GM23338 (cell line): ENCODE results near the gene PTPRE. TPM values are rescaled to one million over a fixed set of nuclear protein-coding genes. Genes with fewer than 3 reads are reported as not detected.

Source experiments
- ATAC-seq: fragments of 200-7000 bp; cut with Tn5 transposase; 3 replicates; pipeline ENCODE4 v1.9.1; 2020
- DNase-seq: peaks from one replicate; pipeline ENCODE4 v3.0.0-alpha.2; 2015; ENCODE audit warnings: low spot score
- H2AFZ ChIP-seq: fragments of 200-600 bp; sonication (generic); 2 replicates; pipeline ENCODE4 v1.8.0; 2016; ENCODE audit warnings: antibody characterized with exemption, mild to moderate bottlenecking, moderate library complexity
- H3F3A ChIP-seq: fragments of 200-600 bp; sonication (generic); replicated peaks from 2 replicates; pipeline ENCODE4 v1.8.0; 2017; ENCODE audit warnings: antibody characterized with exemption, mixed run types, low read depth
- H3K27ac ChIP-seq: fragments of 200-600 bp; sonication (generic); 2 replicates; pipeline ENCODE4 v1.6.1; 2016; ENCODE audit warnings: low read depth
- H3K27me3 ChIP-seq: fragments of 200-600 bp; sonication (generic); 2 replicates; pipeline ENCODE4 v1.8.0; 2016; ENCODE audit warnings: mild to moderate bottlenecking, mixed run types, moderate library complexity; ENCODE audit not compliant: insufficient read depth
- H3K36me3 ChIP-seq: fragments of 200-600 bp; sonication (generic); 2 replicates; pipeline ENCODE4 v1.8.0; 2016; ENCODE audit warnings: mild to moderate bottlenecking; ENCODE audit not compliant: insufficient read depth
- H3K4me1 ChIP-seq: fragments of 200-600 bp; sonication (generic); 2 replicates; pipeline ENCODE4 v1.8.0; 2016; ENCODE audit warnings: mild to moderate bottlenecking, moderate library complexity; ENCODE audit not compliant: insufficient read depth
- H3K4me2 ChIP-seq: fragments of 200-600 bp; sonication (generic); 2 replicates; pipeline ENCODE4 v1.7.1; 2017; ENCODE audit warnings: mixed run types
- H3K4me3 ChIP-seq: fragments of 200-600 bp; sonication (generic); 2 replicates; pipeline ENCODE4 v1.6.1; 2016; ENCODE audit warnings: mixed run types
- H3K79me2 ChIP-seq: fragments of 200-600 bp; sonication (generic); replicated peaks from 2 replicates; pipeline ENCODE4 v1.8.0; 2017; ENCODE audit warnings: mild to moderate bottlenecking; ENCODE audit not compliant: insufficient read depth
- H3K9me2 ChIP-seq: fragments of 200-600 bp; sonication (generic); 2 replicates; pipeline ENCODE4 v1.8.0; 2017; ENCODE audit not compliant: insufficient read depth
- H4K20me1 ChIP-seq: fragments of 200-600 bp; sonication (generic); replicated peaks from 2 replicates; pipeline ENCODE4 v1.8.0; 2017; ENCODE audit warnings: mild to moderate bottlenecking; ENCODE audit not compliant: insufficient read depth
- H3K27ac Mint-ChIP-seq: 2 replicates; pipeline ENCODE4 v1.8.0; 2020; ENCODE audit warnings: inconsistent platforms, mild to moderate bottlenecking, moderate library complexity, mixed read lengths
- H3K27me3 Mint-ChIP-seq: 3 replicates; pipeline ENCODE4 v1.8.0; 2022; ENCODE audit warnings: low read depth, mild to moderate bottlenecking, moderate library complexity, mixed read lengths, inconsistent platforms; ENCODE audit not compliant: insufficient read depth, poor library complexity
- H3K36me3 Mint-ChIP-seq: 3 replicates; pipeline ENCODE4 v1.8.0; 2021; ENCODE audit warnings: low read depth, mild to moderate bottlenecking, inconsistent platforms, moderate library complexity, mixed read lengths
- H3K4me1 Mint-ChIP-seq: 3 replicates; pipeline ENCODE4 v1.8.0; 2020; ENCODE audit warnings: mild to moderate bottlenecking, inconsistent platforms, mixed read lengths
- H3K4me3 Mint-ChIP-seq: 3 replicates; pipeline ENCODE4 v1.8.0; 2021; ENCODE audit warnings: moderate library complexity, mild to moderate bottlenecking, inconsistent platforms, mixed read lengths
- H3K9me3 Mint-ChIP-seq: 3 replicates; pipeline ENCODE4 v1.8.0; 2020; ENCODE audit warnings: moderate library complexity, mild to moderate bottlenecking, inconsistent platforms, mixed read lengths
- CREB1 ChIP-seq: fragments of 250-450 bp; sonication (Bioruptor Pico); IDR thresholded peaks from 2 replicates; pipeline ENCODE4 v1.5.0; 2020; ENCODE audit warnings: low read depth, mild to moderate bottlenecking, moderate library complexity
- EZH2 ChIP-seq: fragments of 200-600 bp; sonication (generic); IDR thresholded peaks from one replicate; pipeline ENCODE4 v1.8.0; 2017; ENCODE audit warnings: antibody characterized with exemption, mild to moderate bottlenecking, low read depth; ENCODE audit not compliant: unreplicated experiment
- EZH2phosphoT487 ChIP-seq: fragments of 200-600 bp; sonication (generic); IDR thresholded peaks from one replicate; pipeline ENCODE4 v1.8.1; 2018; ENCODE audit warnings: antibody characterized with exemption; ENCODE audit not compliant: unreplicated experiment
- JUNB ChIP-seq: IDR thresholded peaks from one replicate; pipeline ENCODE4 v1.6.1; 2016; ENCODE audit warnings: antibody characterized with exemption; ENCODE audit not compliant: unreplicated experiment
- NANOG ChIP-seq: IDR thresholded peaks from 2 replicates; pipeline ENCODE4 v1.6.1; 2016; ENCODE audit warnings: antibody characterized with exemption, borderline replicate concordance
- POLR2AphosphoS5 ChIP-seq: IDR thresholded peaks from 2 replicates; pipeline ENCODE4 v1.6.1; 2016; ENCODE audit warnings: antibody characterized with exemption, low read depth
- STAT1 ChIP-seq: IDR thresholded peaks from one replicate; pipeline ENCODE4 v1.6.1; 2016; ENCODE audit warnings: antibody characterized with exemption; ENCODE audit not compliant: unreplicated experiment
- ZNF114 ChIP-seq: fragments of 250-450 bp; sonication (Bioruptor Pico); IDR thresholded peaks from 2 replicates; pipeline ENCODE4 v1.5.0; 2020; ENCODE audit warnings: mild to moderate bottlenecking, moderate library complexity
- ZNF331 ChIP-seq: fragments of 250-450 bp; sonication (Bioruptor Pico); IDR thresholded peaks from 2 replicates; pipeline ENCODE4 v1.5.0; 2020; ENCODE audit warnings: low read depth, mild to moderate bottlenecking, moderate library complexity
- polyA plus RNA-seq: library from polyadenylated mRNA; unstranded; fragments of >200 nt; fragmentation: Nextera tagmentation; extraction: Ambion mirVana; gene quantifications from 2 replicates; pipeline ENCODE4 v1.2.1, GENCODE V29; 2016
- total RNA-seq: library from RNA; depleted of rRNA; stranded (reverse); fragments of >200 nt; shearing (Covaris generic); gene quantifications from 2 replicates; pipeline ENCODE4 v1.2.3, GENCODE V29; 2014
- TF ChIP-seq, protein P1 (sequence below): fragments of 250-450 bp; sonication (Bioruptor Pico); IDR thresholded peaks from 2 replicates; pipeline ENCODE4 v1.5.0; 2020; ENCODE audit warnings: mild to moderate bottlenecking, moderate library complexity
- TF ChIP-seq, protein P2 (sequence below), 2 experiments: fragments of 200-600 bp in 1 of 2; sonication (generic) in 1 of 2; conservative IDR thresholded peaks; 2 replicates each; pipeline versions ENCODE4 v1.5.1 to v1.6.1; 2016 to 2017; ENCODE audit warnings: antibody characterized with exemption in 2 of 2, low read depth in 2 of 2, mild to moderate bottlenecking in 2 of 2, moderate library complexity in 1 of 2
- TF ChIP-seq, protein P3 (sequence below): IDR thresholded peaks from one replicate; pipeline ENCODE4 v1.6.1; 2018; ENCODE audit warnings: antibody characterized with exemption; ENCODE audit not compliant: unreplicated experiment
- TF ChIP-seq, protein P4 (sequence below): IDR thresholded peaks from 2 replicates; pipeline ENCODE4 v1.6.1; 2016; ENCODE audit warnings: antibody characterized with exemption

PTPRE gene
- total and polyA plus RNA-seq, 2 experiments from 2014 or later = 0.34 to 0.42 TPM

DNA sequence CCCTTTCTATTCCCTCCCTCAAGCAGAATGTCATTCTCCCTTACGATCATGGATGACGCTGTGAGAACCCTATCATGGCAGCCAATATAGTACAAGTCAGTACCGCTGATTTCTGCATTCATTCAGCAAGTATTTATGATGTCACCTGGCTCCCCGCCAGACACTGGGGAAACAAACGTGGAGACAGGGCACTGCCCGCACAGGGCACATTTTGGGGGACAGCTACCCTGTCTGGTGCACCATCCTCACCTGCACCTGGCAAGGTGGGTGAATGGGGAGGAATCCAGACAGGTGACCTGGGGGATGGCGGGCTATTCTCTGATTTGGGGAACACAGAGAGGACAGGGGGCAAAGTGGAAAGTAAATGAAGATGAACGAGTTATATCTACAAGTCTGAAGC, 190.9 kb downstream of the PTPRE start:
- peaks cover 39% of the 10 kb centered on the region for H3K36me3 Mint-ChIP-seq
- Histone ChIP-seq H3K27me3 (no peaks in the 10 kb centered on the region), H3K4me1 (no peaks in the 10 kb centered on the region), H3K79me2 (no peaks in the 10 kb centered on the region), H4K20me1 (peaks cover 6% of the 10 kb centered on the region), H3K4me2 (no peak overlapping the region), H3K27ac (no peak overlapping the region), H3K9me2 (no peaks in the 10 kb centered on the region), H3F3A (no peaks in the 10 kb centered on the region), H3K4me3 (no peak overlapping the region), H3K36me3 (peaks cover 38% of the 10 kb centered on the region), H2AFZ (no peak overlapping the region)
- TF ChIP-seq, protein P1, sequence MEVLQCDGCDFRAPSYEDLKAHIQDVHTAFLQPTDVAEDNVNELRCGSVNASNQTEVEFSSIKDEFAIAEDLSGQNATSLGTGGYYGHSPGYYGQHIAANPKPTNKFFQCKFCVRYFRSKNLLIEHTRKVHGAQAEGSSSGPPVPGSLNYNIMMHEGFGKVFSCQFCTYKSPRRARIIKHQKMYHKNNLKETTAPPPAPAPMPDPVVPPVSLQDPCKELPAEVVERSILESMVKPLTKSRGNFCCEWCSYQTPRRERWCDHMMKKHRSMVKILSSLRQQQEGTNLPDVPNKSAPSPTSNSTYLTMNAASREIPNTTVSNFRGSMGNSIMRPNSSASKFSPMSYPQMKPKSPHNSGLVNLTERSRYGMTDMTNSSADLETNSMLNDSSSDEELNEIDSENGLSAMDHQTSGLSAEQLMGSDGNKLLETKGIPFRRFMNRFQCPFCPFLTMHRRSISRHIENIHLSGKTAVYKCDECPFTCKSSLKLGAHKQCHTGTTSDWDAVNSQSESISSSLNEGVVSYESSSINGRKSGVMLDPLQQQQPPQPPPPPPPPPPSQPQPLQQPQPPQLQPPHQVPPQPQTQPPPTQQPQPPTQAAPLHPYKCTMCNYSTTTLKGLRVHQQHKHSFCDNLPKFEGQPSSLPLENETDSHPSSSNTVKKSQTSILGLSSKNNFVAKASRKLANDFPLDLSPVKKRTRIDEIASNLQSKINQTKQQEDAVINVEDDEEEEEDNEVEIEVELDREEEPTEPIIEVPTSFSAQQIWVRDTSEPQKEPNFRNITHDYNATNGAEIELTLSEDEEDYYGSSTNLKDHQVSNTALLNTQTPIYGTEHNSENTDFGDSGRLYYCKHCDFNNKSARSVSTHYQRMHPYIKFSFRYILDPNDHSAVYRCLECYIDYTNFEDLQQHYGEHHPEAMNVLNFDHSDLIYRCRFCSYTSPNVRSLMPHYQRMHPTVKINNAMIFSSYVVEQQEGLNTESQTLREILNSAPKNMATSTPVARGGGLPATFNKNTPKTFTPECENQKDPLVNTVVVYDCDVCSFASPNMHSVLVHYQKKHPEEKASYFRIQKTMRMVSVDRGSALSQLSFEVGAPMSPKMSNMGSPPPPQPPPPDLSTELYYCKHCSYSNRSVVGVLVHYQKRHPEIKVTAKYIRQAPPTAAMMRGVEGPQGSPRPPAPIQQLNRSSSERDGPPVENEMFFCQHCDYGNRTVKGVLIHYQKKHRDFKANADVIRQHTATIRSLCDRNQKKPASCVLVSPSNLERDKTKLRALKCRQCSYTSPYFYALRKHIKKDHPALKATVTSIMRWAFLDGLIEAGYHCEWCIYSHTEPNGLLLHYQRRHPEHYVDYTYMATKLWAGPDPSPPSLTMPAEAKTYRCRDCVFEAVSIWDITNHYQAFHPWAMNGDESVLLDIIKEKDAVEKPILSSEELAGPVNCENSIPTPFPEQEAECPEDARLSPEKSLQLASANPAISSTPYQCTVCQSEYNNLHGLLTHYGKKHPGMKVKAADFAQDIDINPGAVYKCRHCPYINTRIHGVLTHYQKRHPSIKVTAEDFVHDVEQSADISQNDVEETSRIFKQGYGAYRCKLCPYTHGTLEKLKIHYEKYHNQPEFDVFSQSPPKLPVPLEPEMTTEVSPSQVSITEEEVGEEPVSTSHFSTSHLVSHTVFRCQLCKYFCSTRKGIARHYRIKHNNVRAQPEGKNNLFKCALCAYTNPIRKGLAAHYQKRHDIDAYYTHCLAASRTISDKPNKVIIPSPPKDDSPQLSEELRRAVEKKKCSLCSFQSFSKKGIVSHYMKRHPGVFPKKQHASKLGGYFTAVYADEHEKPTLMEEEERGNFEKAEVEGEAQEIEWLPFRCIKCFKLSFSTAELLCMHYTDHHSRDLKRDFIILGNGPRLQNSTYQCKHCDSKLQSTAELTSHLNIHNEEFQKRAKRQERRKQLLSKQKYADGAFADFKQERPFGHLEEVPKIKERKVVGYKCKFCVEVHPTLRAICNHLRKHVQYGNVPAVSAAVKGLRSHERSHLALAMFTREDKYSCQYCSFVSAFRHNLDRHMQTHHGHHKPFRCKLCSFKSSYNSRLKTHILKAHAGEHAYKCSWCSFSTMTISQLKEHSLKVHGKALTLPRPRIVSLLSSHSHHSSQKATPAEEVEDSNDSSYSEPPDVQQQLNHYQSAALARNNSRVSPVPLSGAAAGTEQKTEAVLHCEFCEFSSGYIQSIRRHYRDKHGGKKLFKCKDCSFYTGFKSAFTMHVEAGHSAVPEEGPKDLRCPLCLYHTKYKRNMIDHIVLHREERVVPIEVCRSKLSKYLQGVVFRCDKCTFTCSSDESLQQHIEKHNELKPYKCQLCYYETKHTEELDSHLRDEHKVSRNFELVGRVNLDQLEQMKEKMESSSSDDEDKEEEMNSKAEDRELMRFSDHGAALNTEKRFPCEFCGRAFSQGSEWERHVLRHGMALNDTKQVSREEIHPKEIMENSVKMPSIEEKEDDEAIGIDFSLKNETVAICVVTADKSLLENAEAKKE (CRISPR knock-in tag) = no peak
- TF ChIP-seq EZH2 = no peak
- no peak for TF ChIP-seq STAT1
- no peak for TF ChIP-seq POLR2AphosphoS5
- TF ChIP-seq ZNF331 (CRISPR knock-in tag) = no peak
- TF ChIP-seq, protein P2, sequence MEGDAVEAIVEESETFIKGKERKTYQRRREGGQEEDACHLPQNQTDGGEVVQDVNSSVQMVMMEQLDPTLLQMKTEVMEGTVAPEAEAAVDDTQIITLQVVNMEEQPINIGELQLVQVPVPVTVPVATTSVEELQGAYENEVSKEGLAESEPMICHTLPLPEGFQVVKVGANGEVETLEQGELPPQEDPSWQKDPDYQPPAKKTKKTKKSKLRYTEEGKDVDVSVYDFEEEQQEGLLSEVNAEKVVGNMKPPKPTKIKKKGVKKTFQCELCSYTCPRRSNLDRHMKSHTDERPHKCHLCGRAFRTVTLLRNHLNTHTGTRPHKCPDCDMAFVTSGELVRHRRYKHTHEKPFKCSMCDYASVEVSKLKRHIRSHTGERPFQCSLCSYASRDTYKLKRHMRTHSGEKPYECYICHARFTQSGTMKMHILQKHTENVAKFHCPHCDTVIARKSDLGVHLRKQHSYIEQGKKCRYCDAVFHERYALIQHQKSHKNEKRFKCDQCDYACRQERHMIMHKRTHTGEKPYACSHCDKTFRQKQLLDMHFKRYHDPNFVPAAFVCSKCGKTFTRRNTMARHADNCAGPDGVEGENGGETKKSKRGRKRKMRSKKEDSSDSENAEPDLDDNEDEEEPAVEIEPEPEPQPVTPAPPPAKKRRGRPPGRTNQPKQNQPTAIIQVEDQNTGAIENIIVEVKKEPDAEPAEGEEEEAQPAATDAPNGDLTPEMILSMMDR (conservative IDR thresholded peaks at IDR 0.05; ENCODE audit: low read depth in 2 of 2) = no peak
- TF ChIP-seq ZNF114 (CRISPR knock-in tag) = no peak
- no peak for TF ChIP-seq JUNB
- TF ChIP-seq, protein P3, sequence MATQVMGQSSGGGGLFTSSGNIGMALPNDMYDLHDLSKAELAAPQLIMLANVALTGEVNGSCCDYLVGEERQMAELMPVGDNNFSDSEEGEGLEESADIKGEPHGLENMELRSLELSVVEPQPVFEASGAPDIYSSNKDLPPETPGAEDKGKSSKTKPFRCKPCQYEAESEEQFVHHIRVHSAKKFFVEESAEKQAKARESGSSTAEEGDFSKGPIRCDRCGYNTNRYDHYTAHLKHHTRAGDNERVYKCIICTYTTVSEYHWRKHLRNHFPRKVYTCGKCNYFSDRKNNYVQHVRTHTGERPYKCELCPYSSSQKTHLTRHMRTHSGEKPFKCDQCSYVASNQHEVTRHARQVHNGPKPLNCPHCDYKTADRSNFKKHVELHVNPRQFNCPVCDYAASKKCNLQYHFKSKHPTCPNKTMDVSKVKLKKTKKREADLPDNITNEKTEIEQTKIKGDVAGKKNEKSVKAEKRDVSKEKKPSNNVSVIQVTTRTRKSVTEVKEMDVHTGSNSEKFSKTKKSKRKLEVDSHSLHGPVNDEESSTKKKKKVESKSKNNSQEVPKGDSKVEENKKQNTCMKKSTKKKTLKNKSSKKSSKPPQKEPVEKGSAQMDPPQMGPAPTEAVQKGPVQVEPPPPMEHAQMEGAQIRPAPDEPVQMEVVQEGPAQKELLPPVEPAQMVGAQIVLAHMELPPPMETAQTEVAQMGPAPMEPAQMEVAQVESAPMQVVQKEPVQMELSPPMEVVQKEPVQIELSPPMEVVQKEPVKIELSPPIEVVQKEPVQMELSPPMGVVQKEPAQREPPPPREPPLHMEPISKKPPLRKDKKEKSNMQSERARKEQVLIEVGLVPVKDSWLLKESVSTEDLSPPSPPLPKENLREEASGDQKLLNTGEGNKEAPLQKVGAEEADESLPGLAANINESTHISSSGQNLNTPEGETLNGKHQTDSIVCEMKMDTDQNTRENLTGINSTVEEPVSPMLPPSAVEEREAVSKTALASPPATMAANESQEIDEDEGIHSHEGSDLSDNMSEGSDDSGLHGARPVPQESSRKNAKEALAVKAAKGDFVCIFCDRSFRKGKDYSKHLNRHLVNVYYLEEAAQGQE = no peak
- no peak for TF ChIP-seq NANOG
- TF ChIP-seq EZH2phosphoT487 = no peak
- TF ChIP-seq CREB1 = no peak
- TF ChIP-seq, protein P4, sequence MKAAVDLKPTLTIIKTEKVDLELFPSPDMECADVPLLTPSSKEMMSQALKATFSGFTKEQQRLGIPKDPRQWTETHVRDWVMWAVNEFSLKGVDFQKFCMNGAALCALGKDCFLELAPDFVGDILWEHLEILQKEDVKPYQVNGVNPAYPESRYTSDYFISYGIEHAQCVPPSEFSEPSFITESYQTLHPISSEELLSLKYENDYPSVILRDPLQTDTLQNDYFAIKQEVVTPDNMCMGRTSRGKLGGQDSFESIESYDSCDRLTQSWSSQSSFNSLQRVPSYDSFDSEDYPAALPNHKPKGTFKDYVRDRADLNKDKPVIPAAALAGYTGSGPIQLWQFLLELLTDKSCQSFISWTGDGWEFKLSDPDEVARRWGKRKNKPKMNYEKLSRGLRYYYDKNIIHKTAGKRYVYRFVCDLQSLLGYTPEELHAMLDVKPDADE = no peak
- H3K4me1 Mint-ChIP-seq = peaks cover 5% of the 10 kb centered on the region; the same call in 2 of the 3 replicates
- H3K9me3 Mint-ChIP-seq = no peaks in the 10 kb centered on the region
- peaks cover 7% of the 10 kb centered on the region for H3K27me3 Mint-ChIP-seq
- DNase-seq = no peak
- no peak overlapping the region for H3K4me3 Mint-ChIP-seq
- no peak for ATAC-seq
- no peak overlapping the region for H3K27ac Mint-ChIP-seq
